SK-N-MC (cell line): ENCODE measurements around the gene RNF123.
"Not testable (repeated sequence)": the region's sequence is repeated elsewhere in the genome, so short reads cannot be mapped to it uniquely, and the experiment has no call there.

Experiments
- DNase-seq: peaks from one replicate; pipeline ENCODE4 v3.0.0-alpha.2; 2011; ENCODE audit warnings: low read depth, low spot score
- H3K27ac ChIP-seq: fragments of 200-600 bp; sonication (generic); 2 replicates; pipeline ENCODE4 v1.5.1; 2016; ENCODE audit warnings: mixed run types
- H3K36me3 ChIP-seq: fragments of 200-600 bp; sonication (generic); 2 replicates; pipeline ENCODE4 v1.6.1; 2017; ENCODE audit warnings: antibody characterized with exemption, low read length, mixed read lengths; ENCODE audit not compliant: insufficient read depth
- H3K4me3 ChIP-seq: fragments of 200-600 bp; sonication (generic); 2 replicates; pipeline ENCODE4 v1.5.1; 2016
- H3K9ac ChIP-seq: fragments of 200-600 bp; sonication (generic); 2 replicates; pipeline ENCODE4 v1.8.0; 2017; ENCODE audit warnings: mixed run types, mixed read lengths; ENCODE audit not compliant: insufficient read length
- H3K9me3 ChIP-seq: fragments of 200-600 bp; sonication (generic); 2 replicates; pipeline ENCODE4 v1.6.1; 2017; ENCODE audit warnings: low read depth, mild to moderate bottlenecking, antibody characterized with exemption, low read length, moderate library complexity, mixed read lengths
- EZH2 ChIP-seq: fragments of 200-600 bp; sonication (generic); IDR thresholded peaks from one replicate; pipeline ENCODE4 v1.6.1; 2017; ENCODE audit warnings: antibody characterized with exemption
- FOXP2 ChIP-seq: optimal IDR thresholded peaks from 2 replicates; pipeline ENCODE3; 2011; ENCODE audit warnings: mild to moderate bottlenecking, moderate library complexity; ENCODE audit not compliant: insufficient read depth; ENCODE audit errors: extremely low read length, control extremely low read depth
- POLR2AphosphoS5 ChIP-seq: IDR thresholded peaks from 2 replicates; pipeline ENCODE4 v1.6.1; 2012; ENCODE audit warnings: mild to moderate bottlenecking, low read depth, low read length, borderline replicate concordance

Gene RNF123

GRCh38 chr3:49681232-49681522 is 8.2 kb upstream of the RNF123 start:
- Histone ChIP-seq H3K9ac (no peak overlapping the region), H3K36me3 (no peaks in the 10 kb centered on the region; the same call in 1 of the 2 replicates), H3K4me3 (no peak overlapping the region), H3K9me3 (no peaks in the 10 kb centered on the region), H3K27ac (no peak overlapping the region)
- DNase-seq, result no peak
- TF ChIP-seq FOXP2, result no peak
- no peak for TF ChIP-seq EZH2
- no peak for TF ChIP-seq POLR2AphosphoS5

- TF ChIP-seq POLR2AphosphoS5 (no peak), FOXP2 (no peak), EZH2 (no peak)
- DNase-seq, result no peak
- Histone ChIP-seq H3K36me3 (no peaks in the 10 kb centered on the region; the same call in 1 of the 2 replicates), H3K27ac (no peak overlapping the region), H3K4me3 (no peak overlapping the region), H3K9ac (no peak overlapping the region), H3K9me3 (no peaks in the 10 kb centered on the region)
Observed at GRCh38 chr3:49681543-49681942, 7.8 kb upstream of the RNF123 start.

GRCh38 chr3:49683162-49683561 is 6.2 kb upstream of the RNF123 start:
- Histone ChIP-seq H3K27ac (no peak overlapping the region), H3K4me3 (no peak overlapping the region), H3K9ac (no peak overlapping the region), H3K9me3 (no peaks in the 10 kb centered on the region), H3K36me3 (no peaks in the 10 kb centered on the region; the same call in 1 of the 2 replicates)
- DNase-seq, result no peak
- TF ChIP-seq FOXP2 (no peak), EZH2 (no peak), POLR2AphosphoS5 (no peak)

GRCh38 chr3:49684453-49684852 is 4.9 kb upstream of the RNF123 start:
- not testable (repeated sequence) for H3K4me3 ChIP-seq, H3K36me3 ChIP-seq, H3K9me3 ChIP-seq, H3K9ac ChIP-seq, DNase-seq, H3K27ac ChIP-seq

- H3K27ac ChIP-seq, DNase-seq, H3K9me3 ChIP-seq, H3K4me3 ChIP-seq, H3K36me3 ChIP-seq, H3K9ac ChIP-seq: not testable (repeated sequence)
Observed at GRCh38 chr3:49685103-49685502, 4.3 kb upstream of the RNF123 start.

- H3K27ac ChIP-seq, DNase-seq, H3K9me3 ChIP-seq, H3K9ac ChIP-seq, H3K36me3 ChIP-seq, H3K4me3 ChIP-seq: not testable (repeated sequence)
Observed at GRCh38 chr3:49685846-49686245, 3.5 kb upstream of the RNF123 start.

- not testable (repeated sequence) for H3K27ac ChIP-seq, H3K9ac ChIP-seq, H3K4me3 ChIP-seq, H3K36me3 ChIP-seq, DNase-seq, H3K9me3 ChIP-seq
Observed at GRCh38 chr3:49686346-49686745, 3.0 kb upstream of the RNF123 start.

- not testable (repeated sequence) for H3K9ac ChIP-seq, H3K36me3 ChIP-seq, H3K9me3 ChIP-seq, H3K4me3 ChIP-seq, H3K27ac ChIP-seq, DNase-seq
Observed at GRCh38 chr3:49686769-49687423, 2.5 kb upstream of the RNF123 start.

GRCh38 chr3:49687424-49687795 is 1.9 kb upstream of the RNF123 start:
- H3K4me3 ChIP-seq, H3K9me3 ChIP-seq, H3K36me3 ChIP-seq, H3K9ac ChIP-seq, H3K27ac ChIP-seq, DNase-seq: not testable (repeated sequence)

- peak overlapping the region; percentile 85 for H3K4me3 ChIP-seq
Observed at GRCh38 chr3:49688338-49689045, 865 bp upstream of the RNF123 start.

GRCh38 chr3:49689908-49690624 is 709 bp downstream of the RNF123 start:
- not testable (repeated sequence) for H3K9me3 ChIP-seq, H3K36me3 ChIP-seq, DNase-seq, H3K27ac ChIP-seq
- H3K4me3 ChIP-seq, result peak overlapping the region; percentile 85
- H3K9ac ChIP-seq, result peak overlapping the region; percentile 86

More at GRCh38 chr3:49688338-49689045, 865 bp upstream of the RNF123 start:
- not testable (repeated sequence) for H3K9me3 ChIP-seq, DNase-seq, H3K27ac ChIP-seq, H3K36me3 ChIP-seq
- peak overlapping the region; percentile 86 for H3K9ac ChIP-seq

- not testable (repeated sequence) for H3K4me3 ChIP-seq, H3K36me3 ChIP-seq, H3K9ac ChIP-seq, H3K9me3 ChIP-seq, DNase-seq, H3K27ac ChIP-seq
Observed at GRCh38 chr3:49690856-49691255, 1.5 kb downstream of the RNF123 start.

GRCh38 chr3:49691481-49691880 is 2.1 kb downstream of the RNF123 start:
- H3K4me3 ChIP-seq, H3K27ac ChIP-seq, H3K36me3 ChIP-seq, H3K9ac ChIP-seq, DNase-seq, H3K9me3 ChIP-seq: not testable (repeated sequence)
